ENCODE results near the gene SNCA.

Gene SNCA

DNA sequence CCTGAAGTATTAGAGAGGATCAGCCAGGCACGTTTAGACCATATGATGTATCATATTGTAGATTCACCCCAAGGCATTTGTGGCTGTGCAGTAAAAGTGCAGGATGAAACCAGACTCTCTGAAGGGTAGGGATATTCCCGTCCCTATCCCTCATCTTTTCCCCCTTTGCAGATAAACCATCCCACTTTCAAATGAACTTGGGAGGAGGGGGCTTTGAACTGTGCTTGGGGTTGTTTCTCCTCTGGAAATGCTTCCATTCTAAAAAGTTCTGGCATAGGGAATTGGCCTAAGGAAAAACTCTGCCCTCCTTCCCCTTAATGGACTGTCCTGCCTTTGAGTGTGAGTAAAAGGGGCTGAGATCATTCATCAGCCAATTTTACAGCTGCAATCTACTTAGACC lies 23.8 kb downstream of the SNCA start:
- no peak for DNase-seq

DNA sequence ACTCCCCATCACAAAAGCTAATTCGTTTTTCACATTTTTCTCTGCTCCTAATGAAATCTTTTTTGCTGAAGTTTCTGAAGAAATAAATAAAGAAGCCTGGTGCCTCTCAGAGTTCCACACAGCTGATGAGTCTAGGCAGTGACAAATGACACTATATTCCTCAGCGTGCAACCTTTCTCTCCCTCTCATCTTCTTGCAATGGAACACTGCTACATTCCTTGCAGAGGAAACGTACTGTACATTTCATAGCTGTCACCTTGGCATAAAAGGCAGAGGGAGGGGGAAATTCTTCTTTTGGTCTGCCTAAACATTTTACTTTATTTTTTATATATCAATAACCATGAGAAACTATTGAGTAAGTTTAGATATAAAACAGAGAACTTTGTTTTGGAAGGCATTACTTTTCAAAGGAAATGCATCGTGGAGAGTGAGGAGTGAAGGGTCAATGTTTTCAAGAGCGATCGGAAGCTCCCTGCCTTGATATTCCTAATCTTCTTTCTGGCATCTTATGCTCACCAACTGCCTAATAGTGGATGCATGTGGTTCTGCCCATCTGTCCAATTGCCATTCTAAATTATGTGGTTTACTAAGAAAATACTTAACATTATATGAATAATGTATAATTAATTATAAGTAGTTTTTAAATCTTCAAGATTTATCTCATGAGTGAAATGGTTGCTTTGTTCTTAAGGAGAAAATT lies 29.4 kb downstream of the SNCA start:
- DNase-seq = no peak

DNA sequence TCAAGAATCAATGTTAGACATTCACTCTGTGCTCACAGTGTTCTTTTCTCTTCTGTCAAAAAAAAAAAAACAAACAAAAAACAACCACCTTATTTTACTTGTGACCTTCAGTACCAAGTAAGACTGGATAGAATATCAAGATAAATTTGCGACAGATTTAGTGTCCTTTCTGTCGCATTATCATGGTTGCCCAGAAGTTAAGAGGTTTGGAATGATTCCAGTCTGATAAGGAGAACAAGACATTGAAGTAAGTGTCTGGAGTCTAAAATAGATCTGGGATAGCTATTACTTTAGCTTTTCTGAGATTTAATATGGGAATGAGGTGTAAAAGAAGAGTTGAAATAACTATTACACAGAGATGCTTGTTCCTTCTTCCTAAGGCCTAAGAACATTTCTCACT lies 31.7 kb downstream of the SNCA start:
- DNase-seq = no peak

GRCh38 chr4:89803915-89804314 lies 33.0 kb downstream of the SNCA start:
- no peak for DNase-seq

DNA sequence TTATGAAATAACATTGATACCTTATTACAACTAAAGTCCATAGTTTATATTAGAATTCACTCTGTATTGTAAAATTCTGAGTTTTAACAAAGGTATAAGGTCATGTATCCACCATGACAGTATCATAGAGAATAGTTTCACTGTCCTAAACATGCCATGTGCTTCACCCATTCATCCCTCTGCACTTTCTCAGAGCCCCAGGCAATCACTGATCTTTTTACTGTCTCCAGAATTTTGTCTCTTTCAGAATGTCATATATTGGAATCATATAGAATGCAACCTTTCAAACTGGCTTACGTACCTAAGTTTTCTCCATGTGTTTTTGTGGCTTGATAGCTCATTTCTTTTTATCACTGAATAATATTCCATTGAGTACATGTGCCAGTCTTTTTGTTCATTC lies 33.9 kb downstream of the SNCA start:
- no peak for DNase-seq

DNA sequence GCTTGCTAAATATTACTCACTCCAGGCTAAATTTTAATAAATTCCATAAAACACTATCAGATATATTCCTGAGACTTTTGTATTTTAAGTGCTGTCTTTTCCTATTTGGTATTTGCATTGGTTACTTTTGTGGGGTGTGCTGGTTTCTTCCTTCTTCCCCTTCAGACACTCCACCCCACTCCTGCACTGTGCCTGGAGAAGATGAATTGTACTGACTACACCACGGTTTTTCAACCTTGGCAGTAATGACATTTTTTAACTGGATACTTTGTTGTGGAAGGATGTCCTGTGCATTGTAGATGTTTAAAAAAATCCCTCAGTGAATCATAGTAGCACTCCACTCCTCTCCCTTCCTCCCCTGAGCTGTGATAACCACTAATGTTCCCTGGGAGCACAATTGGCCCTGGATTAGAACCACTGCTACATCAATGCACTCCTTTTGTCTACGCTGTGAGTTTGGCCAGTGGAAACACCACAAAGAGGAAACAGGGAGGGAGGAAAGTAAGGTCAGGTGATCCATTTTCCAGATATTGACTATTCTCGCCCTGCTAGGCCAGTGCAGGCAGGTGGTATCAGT lies 36.3 kb downstream of the SNCA start:
- no peak for DNase-seq

GRCh38 chr4:89800012-89800516 lies 36.9 kb downstream of the SNCA start:
- no peak for DNase-seq

- DNase-seq = no peak
These were observed 37.9 kb downstream of the SNCA start for GRCh38 chr4:89799071-89799470.

- no peak for DNase-seq
These were observed 39.8 kb downstream of the SNCA start for GRCh38 chr4:89797117-89797516.

- DNase-seq = peak; percentile 33
These were observed 48.5 kb downstream of the SNCA start for GRCh38 chr4:89788206-89789072.

DNA sequence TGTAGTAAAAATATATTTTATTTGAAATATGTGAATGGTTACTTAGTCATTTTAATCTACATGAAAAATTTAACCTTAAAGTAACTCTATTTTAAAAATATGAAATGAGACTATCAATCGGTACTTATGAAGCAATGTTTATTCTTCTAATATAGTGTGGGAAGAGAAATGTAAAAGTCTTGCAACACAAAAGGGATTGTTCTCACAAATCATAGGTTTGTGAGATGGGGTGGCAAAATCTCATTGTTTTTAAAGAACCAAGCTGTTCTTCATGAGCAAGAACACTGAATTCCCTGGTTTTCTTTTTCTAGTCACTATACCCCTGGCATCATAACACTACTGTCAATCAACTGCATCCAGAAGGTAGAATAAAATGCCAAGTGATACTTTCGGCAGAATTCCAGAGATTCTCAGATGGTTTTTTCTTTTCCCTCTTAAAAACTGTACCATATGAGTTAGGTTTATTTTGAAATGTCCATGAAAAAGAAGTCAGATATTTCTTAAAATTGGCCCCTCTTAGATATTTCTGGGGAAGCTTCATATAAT lies 52.2 kb downstream of the SNCA start:
- no peak for DNase-seq

GRCh38 chr4:89781321-89781720 lies 55.6 kb downstream of the SNCA start:
- DNase-seq = no peak

- no peak for DNase-seq
These were observed 63.2 kb downstream of the SNCA start for GRCh38 chr4:89773805-89774204.

DNA sequence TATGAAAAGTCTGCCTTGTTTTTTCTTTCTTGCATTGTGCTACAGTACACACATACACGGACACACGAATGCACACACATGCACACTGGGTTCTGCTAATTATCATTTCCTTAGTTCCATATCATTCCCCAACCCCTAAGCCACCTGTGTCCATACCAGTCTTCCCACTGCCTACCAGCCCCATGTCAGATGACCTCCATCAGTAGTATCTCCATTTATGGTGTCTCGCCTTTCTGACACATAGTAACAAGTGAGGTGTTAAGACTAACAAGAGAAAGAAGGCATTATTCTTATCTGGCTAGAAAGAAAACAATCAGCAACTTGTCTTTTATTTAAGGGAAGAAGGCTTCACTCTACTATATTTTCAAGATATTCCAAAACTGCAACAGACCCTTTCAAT lies 67.1 kb downstream of the SNCA start:
- DNase-seq = no peak

DNA sequence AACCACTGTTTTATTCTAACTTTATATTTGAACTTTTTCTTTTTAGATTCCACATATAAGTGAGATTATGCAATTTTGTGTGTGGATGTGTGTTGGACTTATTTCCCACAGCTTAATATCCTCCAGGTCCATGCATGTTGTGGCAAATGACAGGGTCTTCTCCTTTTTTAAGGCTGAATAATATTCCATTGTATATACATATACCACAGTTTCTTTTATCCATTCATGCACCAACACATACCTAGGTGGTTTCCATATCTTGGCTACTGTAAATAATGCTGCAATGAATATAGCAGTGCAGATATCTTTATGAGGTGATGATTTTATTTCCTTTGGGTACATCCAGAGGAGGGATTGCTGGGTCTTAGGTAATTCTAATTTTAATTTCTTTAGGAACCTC lies 69.0 kb downstream of the SNCA start:
- DNase-seq = no peak

DNA sequence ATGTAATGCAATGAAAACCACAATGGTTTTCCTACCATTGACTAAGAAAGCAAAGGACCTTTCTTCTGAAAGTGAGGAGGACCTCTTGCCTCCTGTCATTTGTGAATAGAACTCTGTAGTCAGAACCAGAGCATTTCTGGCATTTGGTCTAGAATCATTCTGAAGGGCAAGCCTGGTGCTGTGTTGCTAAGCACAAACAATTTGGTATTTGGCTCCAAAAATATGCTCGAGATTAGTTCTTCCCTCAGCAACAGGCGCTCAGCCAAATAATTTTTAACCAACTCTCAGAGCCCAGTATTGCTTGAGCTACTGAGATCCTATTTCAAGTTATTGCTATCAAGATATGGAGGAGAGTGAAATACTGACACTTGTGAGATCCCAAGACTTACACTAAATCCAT lies 71.0 kb downstream of the SNCA start:
- peak; percentile 7 for DNase-seq

- no peak for DNase-seq
These were observed 71.4 kb downstream of the SNCA start for GRCh38 chr4:89765528-89765927.

GRCh38 chr4:89762311-89762710 lies 74.7 kb downstream of the SNCA start:
- DNase-seq = no peak

GRCh38 chr4:89759426-89759825 lies 77.5 kb downstream of the SNCA start:
- DNase-seq = no peak

GRCh38 chr4:89757154-89757719 lies 79.7 kb downstream of the SNCA start:
- DNase-seq = peak; percentile 53

DNA sequence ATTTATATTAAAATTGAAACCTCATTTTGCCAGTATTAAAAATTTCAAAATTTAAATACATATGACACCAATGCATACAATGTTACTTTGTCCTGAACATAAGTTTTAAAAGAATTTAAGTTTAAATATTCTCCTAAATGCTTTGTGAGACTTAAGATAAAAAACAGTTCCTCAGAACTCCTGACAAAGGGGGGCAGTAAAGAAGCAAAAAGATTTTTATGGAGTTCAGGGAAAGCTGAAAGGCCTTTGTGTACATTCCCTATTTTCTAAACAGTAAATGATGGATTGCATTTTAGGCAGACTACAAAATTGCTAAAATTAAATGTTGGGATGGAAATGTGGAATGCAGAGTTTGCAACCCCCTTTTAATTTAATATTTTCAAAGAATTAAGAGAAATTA lies 81.7 kb downstream of the SNCA start:
- no peak for DNase-seq

DNA sequence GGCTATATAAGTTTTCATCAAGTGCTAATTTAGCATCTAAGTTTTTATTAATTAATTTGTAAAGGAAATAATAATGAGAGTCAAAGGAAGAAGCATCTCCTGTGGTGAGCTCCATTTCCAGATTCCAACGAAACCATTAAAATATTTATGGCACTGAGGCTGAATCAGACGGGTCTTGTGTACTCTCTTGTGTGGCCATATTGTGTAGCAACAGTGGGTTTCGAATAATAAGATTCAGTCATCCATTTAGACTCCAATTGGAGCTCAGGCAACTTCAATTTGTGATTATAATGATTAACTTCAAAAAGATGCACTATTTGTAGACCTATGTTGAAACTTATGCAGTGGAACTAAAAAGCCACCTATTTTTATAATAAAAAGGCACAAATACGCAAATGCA lies 82.4 kb downstream of the SNCA start:
- no peak for DNase-seq

DNA sequence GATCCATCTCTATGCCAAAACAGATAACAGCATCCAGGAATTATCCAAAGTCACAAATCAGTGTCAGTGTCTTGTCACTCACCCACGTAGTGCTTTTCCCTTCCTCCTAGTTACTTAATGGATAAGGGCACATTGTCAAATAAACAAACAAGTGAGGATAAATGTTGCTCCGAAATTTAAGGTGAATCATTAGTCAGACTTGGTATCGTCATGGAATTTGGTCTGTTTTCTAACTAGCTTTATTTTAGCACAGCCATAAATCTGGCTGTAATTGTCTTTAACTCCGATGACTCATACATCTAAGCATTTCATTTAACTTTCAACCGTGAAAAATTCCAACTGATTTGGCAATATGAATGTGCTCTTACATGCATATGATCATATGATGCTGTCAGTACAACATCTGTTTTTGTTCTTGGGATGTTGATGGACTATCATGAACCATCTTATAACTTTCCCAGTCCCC lies 83.3 kb downstream of the SNCA start:
- DNase-seq = no peak
